ENCODE results near the gene DPP6. TPM values are rescaled to one million over a fixed set of nuclear protein-coding genes. Genes with fewer than 3 reads are reported as not detected.
A peak's percentile ranks its signal among the peaks of the same experiment; 100 is the strongest.

The DPP6 gene
- total and polyA plus RNA-seq, 2 of the 8 experiments (the other 6 are each of a cell fraction or from before 2014, with no cell fraction given): 4.7 to 6.8 TPM

GRCh38 chr7:154892459-154892858 lies 840.3 kb downstream of the DPP6 start:
- Histone ChIP-seq H3K27ac (ENCODE audit: low read depth, low read length) (no peak overlapping the region), H3K4me2 (ENCODE audit: insufficient read depth in 1 of 2, low read depth in 2 of 2, low read length in 2 of 2) (peak overlapping the region; percentile 21 to 28; a peak in 3 of 4 replicates), H3K4ac (replicated peaks; ENCODE audit: insufficient read length, low read depth, low read length) (no peak overlapping the region), H2BK15ac (ENCODE audit: low read length) (no peak overlapping the region), H3K18ac (ENCODE audit: extremely low read depth, low read length) (no peak overlapping the region), H3K27me3 (replicated peaks in 1 of 4; ENCODE audit: control insufficient read depth in 3 of 4, extremely low read depth in 1 of 4, insufficient read depth in 3 of 4, low read length in 3 of 4) (no peaks in the 10 kb centered on the region), H3K9ac (replicated peaks in 1 of 4; ENCODE audit: extremely low read depth in 1 of 4, low read depth in 3 of 4, low read length in 3 of 4) (no peak overlapping the region), H3K79me2 (ENCODE audit: control insufficient read depth in 1 of 2, insufficient read depth in 2 of 2, low read length in 2 of 2) (no peaks in the 10 kb centered on the region), H3K14ac (ENCODE audit: insufficient read length) (no peak overlapping the region), H2AK5ac (ENCODE audit: low read depth, low read length) (no peak overlapping the region), H4K5ac (ENCODE audit: insufficient read length, low read depth, low read length) (peak overlapping the region; percentile 48), H2BK120ac (replicated peaks; ENCODE audit: low read depth, low read length) (no peak overlapping the region), H2BK5ac (ENCODE audit: low read depth, low read length) (no peak overlapping the region), H3K9me3 (ENCODE audit: insufficient read depth in 2 of 2, low read depth in 1 of 2, low read length in 1 of 2) (peaks cover 7 to 10% of the 10 kb centered on the region in 2 experiments; a peak in 2 of 4 replicates), H3K4me1 (replicated peaks in 1 of 4; ENCODE audit: control insufficient read depth in 3 of 4, insufficient read depth in 4 of 4, low read length in 3 of 4) (peaks cover 0 to 2% (median 0%) of the 10 kb centered on the region in 4 experiments; a peak in 2 of 7 replicates), H3K23me2 (ENCODE audit: low read depth, low read length) (no peaks in the 10 kb centered on the region), H2BK20ac (ENCODE audit: low read length) (no peak overlapping the region), H3K23ac (ENCODE audit: insufficient read length) (no peak overlapping the region), H2BK12ac (ENCODE audit: low read depth, low read length) (no peak overlapping the region), H4K20me1 (replicated peaks in 1 of 2; ENCODE audit: control insufficient read depth in 1 of 2, insufficient read depth in 2 of 2, low read length in 2 of 2) (no peaks in the 10 kb centered on the region), H2AFZ (ENCODE audit: low read length) (0 out of 2 replicates have a peak overlapping the region, but pooled peaks have one; percentile 33), H3K36me3 (ENCODE audit: control insufficient read depth in 2 of 4, insufficient read depth in 4 of 4, low read length in 3 of 4) (no peaks in the 10 kb centered on the region), H3K4me3 (ENCODE audit: extremely low read depth in 1 of 4, insufficient read depth in 2 of 4, low read depth in 3 of 4, low read length in 4 of 4) (no peak overlapping the region), H4K8ac (ENCODE audit: extremely low read depth, insufficient read depth, low read length) (0 out of 2 replicates have a peak overlapping the region, but pooled peaks have one; percentile 21), H4K91ac (replicated peaks; ENCODE audit: insufficient read length, low read length) (no peak overlapping the region), H3K56ac (replicated peaks; ENCODE audit: insufficient read length, low read depth, low read length) (no peak overlapping the region), H3K79me1 (ENCODE audit: low read depth, low read length) (no peaks in the 10 kb centered on the region)
- DNase-seq (ENCODE audit: low read depth in 1 of 2, low spot score in 2 of 2) (peak in 1 of 2 experiments; percentile 76), FAIRE-seq (no peak)
- 54% methylated on average over 10 of the region's 28 CpGs; no CpG with 5 or more reads in 1 of the 2 experiments for WGBS, 2 experiments (ENCODE audit: extremely low coverage in 1 of 2, insufficient coverage in 1 of 2, insufficient read length in 1 of 2, insufficient replicate concordance in 2 of 2, low coverage in 1 of 2, low lambda C conversion rate in 2 of 2, missing lambda C conversion rate in 1 of 2)
- ChIA-PET POLR2A (ENCODE audit: partially characterized antibody) (interaction anchor here (1.0 kb wide), 1 partner anchor 12 kb away, joined by 4 read pairs; no protein-coding TSS in a partner anchor), CTCF (ENCODE audit: partially characterized antibody) (interaction anchor here (0.6 to 5.0 kb wide), 10 partner anchors 11 to 65 kb away, joined by 3 to 34 read pairs (median 4); no protein-coding TSS in a partner anchor)
- TF ChIP-seq SRF (IDR thresholded peaks at IDR 0.05; ENCODE audit: low read depth, low read length) (no peak), RXRA (IDR thresholded peaks at IDR 0.05; ENCODE audit: insufficient read depth, low read depth, low read length) (no peak), CTCF (IDR thresholded peaks at IDR 0.05; ENCODE audit: control extremely low read depth in 1 of 3, insufficient read depth in 1 of 3, low read depth in 1 of 3, low read length in 3 of 3) (peak; percentile 37 to 52 (median 51)), KDM4A (IDR thresholded peaks at IDR 0.05; ENCODE audit: low read depth, low read length, severe bottlenecking) (no peak), TCF12 (IDR thresholded peaks at IDR 0.05; ENCODE audit: low read depth, low read length) (no peak), TAF1 (IDR thresholded peaks at IDR 0.05; ENCODE audit: low read depth, low read length) (no peak), EP300 (IDR thresholded peaks at IDR 0.05; ENCODE audit: borderline replicate concordance in 1 of 2, low read depth in 2 of 2, low read length in 2 of 2) (no peak), SIRT6 (IDR thresholded peaks at IDR 0.05; ENCODE audit: low read length) (no peak), RAD21 (IDR thresholded peaks at IDR 0.05 in 1 of 2, conservative IDR thresholded peaks at IDR 0.05 in 1 of 2; ENCODE audit: low read depth in 2 of 2, low read length in 2 of 2) (peak in 1 of 2 experiments; percentile 26; a peak in 1 of 4 replicates), YY1 (IDR thresholded peaks at IDR 0.05; ENCODE audit: low read depth, low read length) (no peak)
